HG03565 (cell line): ENCODE measurements around the gene CASKIN1.

ENCODE experiments used
- ATAC-seq: cut with Tn5 transposase; IDR thresholded peaks from one replicate; pipeline ENCODE4 v1.9.1; 2021; ENCODE audit warnings: mild to moderate bottlenecking, moderate library complexity; ENCODE audit not compliant: unreplicated experiment

CASKIN1 gene

DNA sequence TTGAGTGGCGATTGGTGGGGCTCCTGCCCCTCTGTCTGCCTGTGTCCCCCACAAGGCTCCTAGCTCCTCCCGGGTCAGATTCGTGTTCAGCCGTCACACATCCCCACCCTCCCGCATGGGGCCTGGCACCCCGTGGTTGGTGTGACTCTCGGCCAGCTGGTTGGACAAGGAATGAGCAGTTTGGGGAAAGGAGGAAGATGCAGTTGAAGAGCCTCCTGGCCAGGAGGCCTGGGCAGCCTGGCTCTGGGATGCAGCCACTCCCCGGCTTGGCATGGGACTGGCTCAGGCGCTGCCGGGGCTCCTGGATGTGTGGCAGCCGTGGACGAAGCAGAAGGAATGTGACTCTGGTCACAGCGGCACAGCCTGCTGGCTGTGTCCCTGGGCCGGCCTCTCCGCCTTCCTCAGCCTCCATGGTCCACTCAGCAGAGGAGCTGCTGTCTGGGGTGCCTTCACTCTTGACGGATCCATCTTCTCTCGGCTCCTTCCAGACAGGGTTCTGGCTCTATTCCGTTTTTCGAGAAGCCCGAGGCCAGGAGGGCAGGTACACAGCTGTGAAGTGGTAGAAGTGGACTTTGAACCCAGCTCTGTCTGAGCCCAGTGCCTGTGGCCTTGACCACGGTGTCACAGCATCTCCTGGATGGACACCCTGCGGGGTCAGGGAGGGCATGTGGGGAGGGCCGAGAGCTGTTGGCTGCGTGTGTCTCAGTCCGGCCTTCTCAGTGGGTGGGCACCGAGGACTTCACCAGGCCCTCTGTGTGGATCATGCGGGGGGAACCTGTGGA is 38.7 kb downstream of the CASKIN1 start:
- ATAC-seq = no peak

DNA sequence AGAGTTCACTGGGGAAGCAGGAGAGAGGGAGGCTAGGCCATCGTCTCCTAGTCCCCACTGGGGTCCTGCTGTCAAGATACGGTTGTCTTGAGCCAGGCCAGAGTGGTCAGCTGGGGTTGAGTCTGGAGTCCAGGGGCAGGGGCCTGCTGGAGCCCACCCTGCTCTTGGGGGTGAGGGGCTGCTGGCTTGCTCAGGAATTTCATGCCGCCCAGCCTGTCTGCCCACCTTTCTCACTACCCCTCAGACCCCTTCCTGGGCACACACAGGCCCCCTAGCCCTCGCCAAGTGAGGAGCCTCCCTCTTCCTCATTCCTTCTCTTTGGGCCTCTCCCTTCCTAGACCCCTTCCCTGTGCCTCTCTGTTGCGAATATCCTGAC is 39.6 kb downstream of the CASKIN1 start:
- no peak for ATAC-seq

DNA sequence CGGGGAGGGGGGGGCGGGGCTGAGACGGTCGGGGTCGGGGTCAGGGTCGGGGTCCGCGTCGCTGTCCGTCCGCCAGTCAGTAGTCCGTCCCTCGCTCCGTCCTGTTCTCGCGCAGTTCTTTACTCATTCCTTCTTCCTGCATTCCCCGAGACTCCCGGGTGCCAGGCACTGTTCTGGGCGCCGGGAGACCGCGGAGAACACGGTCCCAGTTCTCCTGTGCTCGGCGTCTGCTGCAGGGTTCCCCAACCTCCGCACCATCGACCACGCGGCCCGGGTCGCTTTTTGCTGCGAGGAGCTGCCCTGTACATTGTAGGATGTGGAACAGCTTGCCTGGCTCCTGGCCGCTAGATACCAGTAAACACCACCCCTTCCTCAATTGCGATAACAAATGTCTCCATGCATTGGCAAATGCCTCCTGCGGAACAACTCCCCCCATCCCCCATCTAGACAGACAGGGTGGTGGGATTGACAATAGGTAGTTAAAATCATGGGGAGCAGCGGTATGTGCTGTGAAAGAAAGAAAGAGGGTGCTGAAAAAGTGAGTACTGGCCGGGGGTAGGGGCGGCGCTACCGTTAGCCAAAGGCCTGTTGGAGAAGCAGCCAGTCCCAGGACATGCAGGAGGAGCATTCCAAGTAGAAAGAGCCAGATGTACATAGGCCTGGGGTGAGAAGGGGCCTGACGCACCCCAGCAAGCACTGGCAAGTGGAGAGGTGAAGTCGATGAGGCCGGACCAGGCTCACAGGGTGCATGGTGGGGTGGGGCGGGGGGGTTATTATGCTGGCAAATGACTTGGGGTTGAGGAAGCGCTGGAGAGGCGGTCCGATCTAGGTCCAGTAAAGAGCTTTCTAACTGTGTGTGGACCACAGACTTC is 40.2 kb downstream of the CASKIN1 start:
- no peak for ATAC-seq

DNA sequence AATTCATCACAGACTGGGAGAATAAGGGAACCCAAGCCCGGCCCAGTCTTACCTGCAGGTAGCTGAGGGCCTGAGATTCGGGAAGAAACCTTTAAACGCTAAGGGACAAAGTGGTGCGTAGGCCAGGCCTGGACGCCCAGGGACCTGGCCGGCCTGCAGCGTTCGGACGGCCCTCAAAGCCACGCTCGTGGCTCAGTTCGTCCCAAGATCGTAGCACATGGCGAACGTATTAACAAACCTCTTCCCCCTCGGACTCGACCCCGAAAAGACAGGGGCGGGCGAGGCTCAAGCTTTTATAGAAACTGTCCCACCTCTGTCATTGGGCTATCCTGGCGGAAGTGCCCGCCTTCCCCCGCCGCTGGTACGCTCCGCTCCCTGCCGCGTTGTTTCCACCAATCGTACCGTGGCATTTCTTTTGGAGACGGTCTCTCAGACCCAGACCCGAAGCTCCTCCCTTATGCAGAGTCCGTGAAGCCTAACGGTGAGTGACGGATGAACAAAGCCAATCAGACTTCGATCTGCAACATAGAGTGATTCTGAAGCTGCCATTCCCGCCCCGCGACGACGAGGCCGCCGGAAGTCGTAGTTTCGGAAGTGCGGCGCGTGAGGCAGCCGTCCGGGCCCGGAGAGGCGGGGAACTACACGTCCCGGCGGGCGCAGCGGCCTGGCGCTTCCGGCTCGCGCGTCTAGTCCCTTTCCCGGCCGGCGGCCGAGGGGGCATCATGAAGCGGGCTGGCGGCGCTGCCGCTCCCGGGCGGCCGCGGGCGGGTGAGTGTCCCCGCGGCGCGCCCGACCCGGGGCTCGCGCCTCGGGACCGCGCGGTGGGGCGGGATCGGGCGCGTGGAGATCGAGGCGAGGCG is 41.1 kb downstream of the CASKIN1 start, which contains the start of gene TRAF7:
Gene TRAF7, plus strand, starts transcription at position 692 of the 860 bp plus-strand sequence. CDS start 8,139 bp downstream, outside the sequence.
- peak; percentile 84 for ATAC-seq

DNA sequence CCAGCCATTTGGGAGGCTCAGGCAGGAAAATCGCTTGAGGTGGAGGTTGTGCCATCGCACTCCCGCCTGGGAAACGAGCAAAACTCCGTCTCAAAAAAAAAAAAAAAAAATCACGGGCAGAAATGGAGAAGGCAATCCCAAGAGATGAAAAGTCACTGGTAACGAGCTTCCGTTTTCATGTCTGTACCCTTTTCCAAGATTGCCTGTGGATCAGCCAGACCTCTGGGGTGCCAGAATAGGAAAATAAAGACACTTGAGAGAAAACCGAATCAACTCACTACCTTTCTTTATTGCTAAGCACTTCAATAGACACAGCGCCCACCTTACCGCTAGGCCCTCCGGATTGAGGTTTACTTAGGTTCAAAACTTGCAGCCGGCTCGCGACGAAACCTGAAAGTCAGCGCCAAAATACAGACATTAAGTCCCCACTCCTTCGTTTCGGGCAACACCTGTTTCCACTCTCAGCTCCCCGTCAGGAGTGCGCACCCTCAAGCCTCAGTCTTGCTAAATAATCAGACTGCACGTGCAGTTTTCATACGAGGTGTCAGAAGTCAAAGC is 41.8 kb downstream of the CASKIN1 start:
- ATAC-seq = no peak

DNA sequence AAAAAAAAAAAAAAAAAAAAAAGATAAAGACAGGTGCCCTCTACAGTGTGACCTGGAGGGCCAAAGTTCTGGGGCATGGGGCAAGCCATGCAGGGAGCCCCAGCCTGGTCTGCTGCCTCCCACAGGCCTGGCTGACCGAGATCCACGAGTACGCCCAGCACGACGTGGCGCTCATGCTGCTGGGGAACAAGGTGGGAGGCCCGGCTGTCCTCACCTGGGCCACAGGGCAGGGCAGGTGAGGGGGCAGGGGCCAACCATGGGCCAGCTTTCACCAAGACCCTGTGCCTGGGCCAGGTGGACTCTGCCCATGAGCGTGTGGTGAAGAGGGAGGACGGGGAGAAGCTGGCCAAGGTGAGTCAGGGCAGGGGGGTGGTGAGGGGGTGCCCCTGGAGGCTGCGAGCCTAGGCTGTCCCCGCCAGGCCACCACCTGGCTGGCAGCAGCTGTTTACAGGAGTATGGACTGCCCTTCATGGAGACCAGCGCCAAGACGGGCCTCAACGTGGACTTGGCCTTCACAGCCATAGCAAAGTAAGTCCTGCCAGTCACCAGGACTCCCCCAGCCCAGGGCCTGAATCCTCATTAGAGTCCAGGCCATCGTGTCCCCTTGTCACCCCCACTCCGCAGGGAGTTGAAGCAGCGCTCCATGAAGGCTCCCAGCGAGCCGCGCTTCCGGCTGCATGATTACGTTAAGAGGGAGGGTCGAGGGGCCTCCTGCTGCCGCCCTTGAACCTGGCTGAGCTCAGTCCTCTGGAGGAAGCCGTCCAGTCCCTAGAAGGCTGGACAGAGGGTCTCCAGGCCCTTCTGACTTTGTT is 43.5 kb downstream of the CASKIN1 start:
- no peak for ATAC-seq

DNA sequence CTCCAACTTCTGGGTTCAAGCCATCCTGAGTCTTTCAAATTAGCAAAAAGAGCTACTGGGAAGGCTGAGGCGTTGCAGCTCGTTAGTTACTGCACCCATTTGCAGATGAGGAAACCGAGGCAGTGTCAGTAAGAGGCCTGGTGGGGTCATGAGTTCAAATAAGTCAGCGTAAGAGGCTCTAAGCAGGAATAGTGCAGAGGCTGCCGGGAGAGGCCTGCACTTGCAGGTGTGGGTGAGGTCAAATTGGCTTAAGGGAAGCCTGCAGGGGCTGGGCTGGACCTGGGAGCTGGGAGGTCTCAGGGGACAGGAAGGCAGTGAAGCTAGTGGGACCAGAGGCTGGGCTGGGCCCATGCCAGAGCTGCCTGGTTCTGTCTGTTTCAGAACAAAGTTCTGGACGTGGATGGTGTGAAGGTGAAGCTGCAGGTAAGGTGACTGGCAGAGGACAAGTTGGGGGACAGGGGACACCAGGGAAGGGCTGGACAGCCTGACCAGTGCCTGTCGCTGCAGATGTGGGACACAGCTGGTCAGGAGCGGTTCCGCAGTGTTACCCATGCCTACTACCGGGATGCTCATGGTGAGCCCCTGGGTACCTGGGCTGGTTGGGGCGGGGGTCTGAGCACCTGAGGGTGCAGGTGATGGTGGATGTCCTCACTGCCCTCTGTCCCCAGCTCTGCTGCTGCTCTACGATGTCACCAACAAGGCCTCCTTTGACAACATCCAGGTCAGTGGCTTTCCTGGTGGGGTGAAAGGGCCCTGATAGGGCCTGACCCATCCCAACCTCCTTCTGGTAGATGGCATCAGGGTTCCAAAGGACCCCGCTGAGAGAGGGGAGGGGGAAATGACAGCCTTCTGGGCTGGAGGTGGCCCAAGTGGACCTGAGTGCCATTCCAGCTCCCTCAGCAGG is 45.0 kb downstream of the CASKIN1 start:
- ATAC-seq = no peak

DNA sequence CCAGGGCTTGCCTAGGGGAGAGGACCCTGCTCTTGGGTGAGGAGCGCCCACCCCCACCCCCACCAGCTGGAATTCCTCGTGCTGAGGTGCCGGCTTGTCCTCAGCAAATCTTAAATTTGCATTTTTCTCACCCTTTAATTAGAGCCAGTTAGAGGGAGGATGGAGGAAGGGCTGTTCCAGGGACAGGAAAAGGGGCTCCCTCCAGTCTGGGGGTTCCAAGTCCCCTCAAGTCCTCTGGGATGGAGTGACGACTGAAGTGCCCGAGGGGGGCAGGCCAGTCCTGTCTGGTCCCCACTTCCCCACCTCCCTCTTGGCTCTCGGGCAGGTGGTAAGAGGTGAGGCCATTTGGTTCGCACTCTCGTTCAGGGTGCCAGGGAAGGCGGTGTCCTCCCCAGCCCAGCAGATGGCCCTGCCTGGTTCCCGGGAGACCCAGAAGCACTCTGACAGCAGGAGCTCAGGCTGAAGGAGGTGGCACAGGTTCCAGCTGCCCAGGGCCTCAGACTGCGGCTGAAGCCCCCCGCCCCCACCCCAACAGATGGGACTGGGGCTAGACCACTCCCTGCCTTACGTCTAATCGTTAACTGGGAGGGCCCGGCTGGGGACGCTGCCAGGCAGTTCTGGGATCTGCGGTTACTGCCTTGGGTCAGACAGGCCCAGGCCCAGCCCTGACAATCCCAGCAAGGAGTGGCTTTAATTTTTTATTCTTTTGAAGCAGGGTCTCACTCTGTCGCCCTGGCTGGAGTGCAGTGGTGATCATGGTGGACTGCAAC is 45.8 kb downstream of the CASKIN1 start:
- ATAC-seq = no peak

DNA sequence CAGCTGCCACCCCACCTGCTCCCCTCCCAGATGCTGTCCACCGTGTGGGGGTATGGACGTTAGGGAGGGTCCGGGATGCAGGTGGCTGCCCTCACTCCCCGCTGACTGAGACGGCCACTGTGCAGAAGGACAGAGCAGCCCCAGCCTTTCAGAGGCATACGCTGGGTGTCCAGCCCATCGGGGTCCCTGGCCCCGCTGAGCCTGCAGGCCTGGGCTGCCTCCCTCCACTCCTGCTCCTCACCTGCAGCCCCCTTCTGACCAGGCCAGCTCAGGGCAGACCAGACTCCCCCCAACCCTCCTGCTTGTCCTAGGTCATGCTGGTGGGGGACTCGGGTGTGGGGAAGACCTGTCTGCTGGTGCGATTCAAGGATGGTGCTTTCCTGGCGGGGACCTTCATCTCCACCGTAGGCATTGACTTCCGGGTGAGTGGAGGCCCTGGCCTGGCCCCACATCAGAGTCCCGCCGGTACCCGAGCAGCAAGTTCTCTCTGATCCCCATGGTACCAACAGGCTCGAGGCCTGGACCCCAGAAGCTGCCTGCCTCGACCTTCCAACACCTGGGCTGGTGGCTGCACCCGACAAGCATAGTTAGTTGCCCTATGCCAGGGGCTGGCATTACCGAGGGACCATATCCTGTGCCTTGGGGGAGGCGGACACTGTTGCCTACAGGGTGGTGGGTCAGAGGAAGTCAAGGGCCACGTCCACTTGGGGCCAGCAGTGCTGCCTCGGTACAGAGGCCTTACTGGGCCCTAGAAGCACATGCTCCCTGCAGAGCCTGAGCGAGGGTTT is 46.6 kb downstream of the CASKIN1 start:
- no peak for ATAC-seq

DNA sequence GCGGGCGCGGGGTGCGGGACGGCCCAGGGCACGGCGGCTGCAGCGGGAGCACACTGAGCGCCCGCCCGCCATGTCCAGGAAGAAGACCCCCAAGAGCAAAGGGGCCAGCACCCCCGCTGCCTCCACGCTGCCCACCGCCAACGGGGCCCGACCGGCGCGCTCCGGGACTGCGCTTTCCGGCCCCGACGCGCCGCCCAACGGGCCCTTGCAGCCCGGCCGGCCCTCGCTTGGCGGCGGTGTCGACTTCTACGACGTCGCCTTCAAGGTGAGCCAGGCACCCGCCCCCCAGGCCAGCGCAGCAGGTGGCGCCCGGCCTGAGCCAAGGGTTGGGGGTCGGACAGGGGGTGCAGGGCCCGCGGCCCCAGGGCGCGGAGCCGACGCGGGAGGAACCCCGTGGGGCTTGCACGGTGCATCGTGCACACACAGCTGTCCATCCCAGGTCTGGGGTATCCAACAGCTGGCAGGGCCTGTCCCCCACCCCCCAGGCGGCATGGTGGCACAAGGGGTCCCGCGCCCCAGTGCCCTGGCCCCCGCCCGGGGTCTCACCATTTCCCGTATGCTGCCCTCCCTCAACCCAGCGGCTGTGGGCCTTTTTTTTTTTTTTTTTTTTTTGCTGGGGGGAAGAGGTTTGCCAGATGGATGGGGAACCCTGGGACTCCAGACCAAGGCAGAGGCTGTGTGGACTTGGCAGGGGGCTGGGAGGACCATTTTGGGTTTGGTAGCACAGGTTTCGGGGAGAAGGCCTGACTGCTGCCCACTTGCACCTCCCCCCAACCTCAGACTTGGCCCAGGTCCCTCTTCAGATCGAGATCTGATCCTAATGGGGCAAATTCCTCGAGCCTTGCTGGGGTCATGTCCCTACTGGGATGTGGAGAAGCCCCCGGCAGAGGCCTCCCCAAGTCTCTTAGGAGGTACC is 47.4 kb downstream of the CASKIN1 start:
- ATAC-seq = no peak

DNA sequence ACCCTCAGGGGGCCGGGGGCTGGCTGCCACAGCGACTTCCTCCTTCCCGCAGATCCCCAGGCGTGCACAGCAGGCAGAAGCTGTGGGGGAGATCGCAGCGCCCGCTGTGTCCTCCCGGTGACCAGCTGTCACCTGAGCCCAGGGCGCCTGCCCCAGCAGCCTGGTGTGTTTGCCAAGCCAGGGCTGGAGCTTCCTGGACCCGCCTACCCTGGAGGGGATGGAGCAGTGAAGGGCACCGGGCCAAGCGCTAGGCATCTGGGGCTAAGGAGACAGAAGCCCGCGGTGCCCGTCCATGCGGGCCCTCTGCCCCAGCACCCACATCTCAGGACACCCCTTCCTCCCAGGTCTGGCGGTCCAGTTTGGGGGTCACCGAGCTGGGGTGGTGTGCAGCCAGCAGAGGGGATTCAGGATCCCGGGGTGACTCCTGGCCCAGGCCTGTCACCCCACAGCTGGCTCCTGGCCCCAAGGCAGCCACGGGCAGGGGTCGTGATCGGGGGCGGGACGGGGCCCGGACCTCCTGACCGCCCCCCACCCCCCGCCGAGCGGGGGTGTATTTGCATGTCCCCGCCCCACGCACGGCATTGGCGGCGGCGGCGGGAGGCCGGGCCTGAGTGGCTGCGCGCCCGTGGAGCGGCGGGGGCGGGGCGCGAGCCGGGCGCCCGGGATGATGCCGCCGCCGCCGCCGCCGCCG is 48.3 kb downstream of the CASKIN1 start, which contains the start of gene RAB26:
Gene RAB26, plus strand, starts transcription at position 645 of the 691 bp plus-strand sequence. CDS start 159 bp downstream, outside the sequence.
- ATAC-seq = no peak

DNA sequence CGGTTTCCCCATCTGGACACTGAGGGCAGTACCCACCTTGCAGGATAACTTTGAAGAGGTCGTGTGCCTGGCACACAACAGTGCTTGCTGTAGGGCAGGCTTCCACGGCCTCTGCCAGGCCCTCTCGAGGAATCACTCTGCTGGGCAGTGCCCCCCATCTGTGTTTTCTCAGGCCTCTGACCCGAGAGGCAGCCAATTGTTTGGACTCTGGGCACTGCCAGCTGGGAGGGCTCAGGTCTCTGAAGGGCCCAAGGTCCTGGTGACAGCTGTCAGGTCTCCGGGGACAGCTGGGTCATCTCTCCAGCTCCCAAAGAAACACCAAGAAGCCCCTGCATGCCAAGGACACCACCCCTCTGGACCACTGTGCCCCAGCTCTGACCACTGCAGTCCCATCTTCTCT is 49.0 kb downstream of the CASKIN1 start:
- no peak for ATAC-seq

DNA sequence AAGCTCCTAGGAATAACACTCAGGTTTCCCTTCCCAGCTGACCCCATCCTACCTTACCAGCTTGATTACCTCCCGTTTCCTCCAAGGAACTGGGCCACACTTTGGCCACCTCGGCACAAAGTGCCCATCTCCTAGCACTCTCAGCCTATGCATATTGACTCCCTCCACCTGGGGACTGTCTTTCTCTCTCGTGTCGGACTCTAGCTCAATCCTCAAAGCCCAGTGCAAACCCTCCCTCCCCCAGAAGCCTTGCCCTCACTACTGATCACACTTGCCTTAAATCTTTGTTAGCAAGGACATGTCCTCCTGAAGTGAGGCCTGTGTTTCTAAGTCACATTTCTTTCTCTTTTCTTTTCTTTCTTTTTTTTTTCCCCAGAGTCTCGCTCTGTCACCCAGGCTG is 50.6 kb downstream of the CASKIN1 start:
- ATAC-seq = no peak

DNA sequence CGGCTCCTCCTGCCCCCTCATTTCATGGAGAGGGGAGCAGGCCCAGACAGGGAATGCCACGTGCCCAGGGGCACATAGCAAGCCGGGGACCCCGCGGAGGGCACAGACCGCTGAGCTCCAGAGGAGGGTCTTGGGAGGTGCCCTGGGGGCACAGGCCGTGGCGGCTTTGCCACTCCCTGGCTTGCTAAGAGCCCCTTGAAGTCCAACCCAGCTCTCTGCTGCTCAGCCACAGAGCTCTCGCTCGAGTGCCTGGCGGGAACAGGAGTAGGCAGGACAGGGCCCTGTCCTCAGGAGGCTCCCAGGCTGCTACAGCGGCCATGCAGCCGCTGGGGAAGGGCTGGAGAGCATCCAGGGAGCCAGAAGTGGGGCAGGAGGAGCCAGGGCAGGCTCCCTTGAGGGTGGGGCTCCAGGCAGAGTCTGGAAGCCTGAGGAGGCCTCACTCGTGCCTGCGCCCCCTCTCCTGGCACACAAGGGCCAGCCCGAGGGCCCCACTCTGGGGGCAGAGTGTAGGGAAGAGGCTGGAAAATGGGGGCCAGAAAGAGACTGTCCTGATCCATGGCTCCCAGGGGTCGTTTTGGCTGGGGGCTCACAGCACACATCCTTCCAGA is 52.4 kb downstream of the CASKIN1 start:
- no peak for ATAC-seq
